ENCODE data around the gene MEI1. TPM values are rescaled to one million over a fixed set of nuclear protein-coding genes. Genes with fewer than 3 reads are reported as not detected.

The MEI1 gene
- total and polyA plus RNA-seq, 9 of the 15 experiments (the other 6 are each of a cell fraction or from before 2014, with no cell fraction given), result 0.08 to 0.68 (median 0.18) TPM; not detected in 2

DNA sequence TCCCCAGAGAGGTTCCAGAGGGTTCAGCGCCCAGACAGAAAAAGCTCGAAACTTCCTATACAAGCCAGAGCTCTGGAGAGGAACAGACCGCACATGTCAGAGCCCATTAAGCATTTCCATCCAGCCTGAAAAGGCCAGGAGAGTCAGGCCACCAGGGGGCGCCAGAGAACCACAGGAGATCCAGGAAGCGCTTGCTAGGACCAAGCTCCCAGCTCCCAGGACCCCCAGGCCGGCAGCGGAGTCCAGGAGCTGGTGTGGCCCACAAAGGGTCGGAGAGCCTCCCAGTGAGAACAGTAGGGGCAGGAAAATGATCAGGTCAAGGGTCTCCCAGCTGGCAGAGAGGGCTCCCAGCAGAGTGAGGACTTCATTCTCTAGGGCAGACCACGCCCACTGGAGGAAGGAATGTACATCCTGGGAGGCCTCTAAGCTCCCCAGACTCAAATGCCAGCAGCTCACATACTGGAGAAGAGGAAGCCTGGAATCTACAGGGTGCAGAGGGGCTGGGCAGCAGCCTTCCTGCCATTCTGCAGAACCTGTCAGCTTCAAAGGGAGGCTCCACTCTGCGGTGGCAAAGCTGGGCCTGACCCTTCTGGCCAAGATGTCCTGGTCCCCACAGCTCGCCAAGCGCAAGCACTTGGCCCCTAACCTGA lies 2.1 kb upstream of the MEI1 start (continued):
- TF ChIP-seq, protein P1, sequence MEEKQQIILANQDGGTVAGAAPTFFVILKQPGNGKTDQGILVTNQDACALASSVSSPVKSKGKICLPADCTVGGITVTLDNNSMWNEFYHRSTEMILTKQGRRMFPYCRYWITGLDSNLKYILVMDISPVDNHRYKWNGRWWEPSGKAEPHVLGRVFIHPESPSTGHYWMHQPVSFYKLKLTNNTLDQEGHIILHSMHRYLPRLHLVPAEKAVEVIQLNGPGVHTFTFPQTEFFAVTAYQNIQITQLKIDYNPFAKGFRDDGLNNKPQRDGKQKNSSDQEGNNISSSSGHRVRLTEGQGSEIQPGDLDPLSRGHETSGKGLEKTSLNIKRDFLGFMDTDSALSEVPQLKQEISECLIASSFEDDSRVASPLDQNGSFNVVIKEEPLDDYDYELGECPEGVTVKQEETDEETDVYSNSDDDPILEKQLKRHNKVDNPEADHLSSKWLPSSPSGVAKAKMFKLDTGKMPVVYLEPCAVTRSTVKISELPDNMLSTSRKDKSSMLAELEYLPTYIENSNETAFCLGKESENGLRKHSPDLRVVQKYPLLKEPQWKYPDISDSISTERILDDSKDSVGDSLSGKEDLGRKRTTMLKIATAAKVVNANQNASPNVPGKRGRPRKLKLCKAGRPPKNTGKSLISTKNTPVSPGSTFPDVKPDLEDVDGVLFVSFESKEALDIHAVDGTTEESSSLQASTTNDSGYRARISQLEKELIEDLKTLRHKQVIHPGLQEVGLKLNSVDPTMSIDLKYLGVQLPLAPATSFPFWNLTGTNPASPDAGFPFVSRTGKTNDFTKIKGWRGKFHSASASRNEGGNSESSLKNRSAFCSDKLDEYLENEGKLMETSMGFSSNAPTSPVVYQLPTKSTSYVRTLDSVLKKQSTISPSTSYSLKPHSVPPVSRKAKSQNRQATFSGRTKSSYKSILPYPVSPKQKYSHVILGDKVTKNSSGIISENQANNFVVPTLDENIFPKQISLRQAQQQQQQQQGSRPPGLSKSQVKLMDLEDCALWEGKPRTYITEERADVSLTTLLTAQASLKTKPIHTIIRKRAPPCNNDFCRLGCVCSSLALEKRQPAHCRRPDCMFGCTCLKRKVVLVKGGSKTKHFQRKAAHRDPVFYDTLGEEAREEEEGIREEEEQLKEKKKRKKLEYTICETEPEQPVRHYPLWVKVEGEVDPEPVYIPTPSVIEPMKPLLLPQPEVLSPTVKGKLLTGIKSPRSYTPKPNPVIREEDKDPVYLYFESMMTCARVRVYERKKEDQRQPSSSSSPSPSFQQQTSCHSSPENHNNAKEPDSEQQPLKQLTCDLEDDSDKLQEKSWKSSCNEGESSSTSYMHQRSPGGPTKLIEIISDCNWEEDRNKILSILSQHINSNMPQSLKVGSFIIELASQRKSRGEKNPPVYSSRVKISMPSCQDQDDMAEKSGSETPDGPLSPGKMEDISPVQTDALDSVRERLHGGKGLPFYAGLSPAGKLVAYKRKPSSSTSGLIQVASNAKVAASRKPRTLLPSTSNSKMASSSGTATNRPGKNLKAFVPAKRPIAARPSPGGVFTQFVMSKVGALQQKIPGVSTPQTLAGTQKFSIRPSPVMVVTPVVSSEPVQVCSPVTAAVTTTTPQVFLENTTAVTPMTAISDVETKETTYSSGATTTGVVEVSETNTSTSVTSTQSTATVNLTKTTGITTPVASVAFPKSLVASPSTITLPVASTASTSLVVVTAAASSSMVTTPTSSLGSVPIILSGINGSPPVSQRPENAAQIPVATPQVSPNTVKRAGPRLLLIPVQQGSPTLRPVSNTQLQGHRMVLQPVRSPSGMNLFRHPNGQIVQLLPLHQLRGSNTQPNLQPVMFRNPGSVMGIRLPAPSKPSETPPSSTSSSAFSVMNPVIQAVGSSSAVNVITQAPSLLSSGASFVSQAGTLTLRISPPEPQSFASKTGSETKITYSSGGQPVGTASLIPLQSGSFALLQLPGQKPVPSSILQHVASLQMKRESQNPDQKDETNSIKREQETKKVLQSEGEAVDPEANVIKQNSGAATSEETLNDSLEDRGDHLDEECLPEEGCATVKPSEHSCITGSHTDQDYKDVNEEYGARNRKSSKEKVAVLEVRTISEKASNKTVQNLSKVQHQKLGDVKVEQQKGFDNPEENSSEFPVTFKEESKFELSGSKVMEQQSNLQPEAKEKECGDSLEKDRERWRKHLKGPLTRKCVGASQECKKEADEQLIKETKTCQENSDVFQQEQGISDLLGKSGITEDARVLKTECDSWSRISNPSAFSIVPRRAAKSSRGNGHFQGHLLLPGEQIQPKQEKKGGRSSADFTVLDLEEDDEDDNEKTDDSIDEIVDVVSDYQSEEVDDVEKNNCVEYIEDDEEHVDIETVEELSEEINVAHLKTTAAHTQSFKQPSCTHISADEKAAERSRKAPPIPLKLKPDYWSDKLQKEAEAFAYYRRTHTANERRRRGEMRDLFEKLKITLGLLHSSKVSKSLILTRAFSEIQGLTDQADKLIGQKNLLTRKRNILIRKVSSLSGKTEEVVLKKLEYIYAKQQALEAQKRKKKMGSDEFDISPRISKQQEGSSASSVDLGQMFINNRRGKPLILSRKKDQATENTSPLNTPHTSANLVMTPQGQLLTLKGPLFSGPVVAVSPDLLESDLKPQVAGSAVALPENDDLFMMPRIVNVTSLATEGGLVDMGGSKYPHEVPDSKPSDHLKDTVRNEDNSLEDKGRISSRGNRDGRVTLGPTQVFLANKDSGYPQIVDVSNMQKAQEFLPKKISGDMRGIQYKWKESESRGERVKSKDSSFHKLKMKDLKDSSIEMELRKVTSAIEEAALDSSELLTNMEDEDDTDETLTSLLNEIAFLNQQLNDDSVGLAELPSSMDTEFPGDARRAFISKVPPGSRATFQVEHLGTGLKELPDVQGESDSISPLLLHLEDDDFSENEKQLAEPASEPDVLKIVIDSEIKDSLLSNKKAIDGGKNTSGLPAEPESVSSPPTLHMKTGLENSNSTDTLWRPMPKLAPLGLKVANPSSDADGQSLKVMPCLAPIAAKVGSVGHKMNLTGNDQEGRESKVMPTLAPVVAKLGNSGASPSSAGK (IDR thresholded peaks at IDR 0.05), result 0 out of 2 replicates have a peak, but pooled peaks have one; percentile 8
- no peak for TF ChIP-seq HOXB6 (CRISPR knock-in tag; IDR thresholded peaks at IDR 0.05; ENCODE audit: borderline replicate concordance)
- TF ChIP-seq FOSL1 (tag; conservative IDR thresholded peaks at IDR 0.05), result no peak
- TF ChIP-seq GATAD2B (IDR thresholded peaks at IDR 0.05; ENCODE audit: borderline replicate concordance), result 0 out of 2 replicates have a peak, but pooled peaks have one; percentile 21
- no peak for TF ChIP-seq ZNF668 (CRISPR knock-in tag; IDR thresholded peaks at IDR 0.05)
- 0 out of 4 replicates have a peak, but pooled peaks of 1 of the 2 experiments have one; percentile 47 for TF ChIP-seq MAZ (CRISPR knock-in tag; conservative IDR thresholded peaks at IDR 0.05 in 1 of 2, IDR thresholded peaks at IDR 0.05 in 1 of 2)
- TF ChIP-seq SMARCA5 (IDR thresholded peaks at IDR 0.05), result no peak
- no peak for TF ChIP-seq POU5F1 (IDR thresholded peaks at IDR 0.05; ENCODE audit: borderline replicate concordance, low read depth, low read length, partially characterized antibody)
- no peak for TF ChIP-seq TCF3 (CRISPR knock-in tag; IDR thresholded peaks at IDR 0.05)
- no peak for TF ChIP-seq PHB2 (IDR thresholded peaks at IDR 0.05; ENCODE audit: low read depth)
- TF ChIP-seq, protein P2, sequence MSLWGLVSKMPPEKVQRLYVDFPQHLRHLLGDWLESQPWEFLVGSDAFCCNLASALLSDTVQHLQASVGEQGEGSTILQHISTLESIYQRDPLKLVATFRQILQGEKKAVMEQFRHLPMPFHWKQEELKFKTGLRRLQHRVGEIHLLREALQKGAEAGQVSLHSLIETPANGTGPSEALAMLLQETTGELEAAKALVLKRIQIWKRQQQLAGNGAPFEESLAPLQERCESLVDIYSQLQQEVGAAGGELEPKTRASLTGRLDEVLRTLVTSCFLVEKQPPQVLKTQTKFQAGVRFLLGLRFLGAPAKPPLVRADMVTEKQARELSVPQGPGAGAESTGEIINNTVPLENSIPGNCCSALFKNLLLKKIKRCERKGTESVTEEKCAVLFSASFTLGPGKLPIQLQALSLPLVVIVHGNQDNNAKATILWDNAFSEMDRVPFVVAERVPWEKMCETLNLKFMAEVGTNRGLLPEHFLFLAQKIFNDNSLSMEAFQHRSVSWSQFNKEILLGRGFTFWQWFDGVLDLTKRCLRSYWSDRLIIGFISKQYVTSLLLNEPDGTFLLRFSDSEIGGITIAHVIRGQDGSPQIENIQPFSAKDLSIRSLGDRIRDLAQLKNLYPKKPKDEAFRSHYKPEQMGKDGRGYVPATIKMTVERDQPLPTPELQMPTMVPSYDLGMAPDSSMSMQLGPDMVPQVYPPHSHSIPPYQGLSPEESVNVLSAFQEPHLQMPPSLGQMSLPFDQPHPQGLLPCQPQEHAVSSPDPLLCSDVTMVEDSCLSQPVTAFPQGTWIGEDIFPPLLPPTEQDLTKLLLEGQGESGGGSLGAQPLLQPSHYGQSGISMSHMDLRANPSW (CRISPR knock-in tag; IDR thresholded peaks at IDR 0.05), result no peak
- TF ChIP-seq HDAC6 (IDR thresholded peaks at IDR 0.05; ENCODE audit: low read depth, low read length), result no peak
- TF ChIP-seq, protein P3, sequence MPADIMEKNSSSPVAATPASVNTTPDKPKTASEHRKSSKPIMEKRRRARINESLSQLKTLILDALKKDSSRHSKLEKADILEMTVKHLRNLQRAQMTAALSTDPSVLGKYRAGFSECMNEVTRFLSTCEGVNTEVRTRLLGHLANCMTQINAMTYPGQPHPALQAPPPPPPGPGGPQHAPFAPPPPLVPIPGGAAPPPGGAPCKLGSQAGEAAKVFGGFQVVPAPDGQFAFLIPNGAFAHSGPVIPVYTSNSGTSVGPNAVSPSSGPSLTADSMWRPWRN (IDR thresholded peaks at IDR 0.05; ENCODE audit: low read depth), result no peak

Measured in K562 (cell line).